Loucy (cell line): Measurements from ENCODE around the gene RAC3.

Experiments used
- H2AFZ ChIP-seq: fragments of 200-600 bp; sonication (generic); 2 replicates; pipeline ENCODE4 v1.6.0; 2016; ENCODE audit warnings: antibody characterized with exemption, mild to moderate bottlenecking, low read length, moderate library complexity
- H3F3A ChIP-seq: fragments of 200-600 bp; 2 replicates; pipeline ENCODE4 v1.6.0; 2016; ENCODE audit warnings: antibody characterized with exemption, low read depth, mild to moderate bottlenecking
- H3K27me3 ChIP-seq: fragments of 200-600 bp; sonication (generic); 2 replicates; pipeline ENCODE4 v1.6.1; 2014; ENCODE audit warnings: low read length, mild to moderate bottlenecking; ENCODE audit not compliant: insufficient read depth, poor library complexity, severe bottlenecking
- H3K36me3 ChIP-seq: fragments of 200-600 bp; sonication (generic); 2 replicates; pipeline ENCODE4 v1.6.1; 2016; ENCODE audit warnings: low read length; ENCODE audit not compliant: insufficient read depth
- H3K4me1 ChIP-seq: fragments of 200-600 bp; sonication (generic); 2 replicates; pipeline ENCODE4 v1.5.1; 2014; ENCODE audit warnings: low read length, mild to moderate bottlenecking; ENCODE audit not compliant: insufficient read depth, poor library complexity, severe bottlenecking
- H3K4me2 ChIP-seq: fragments of 200-600 bp; sonication (generic); 2 replicates; pipeline ENCODE4 v1.6.0; 2014; ENCODE audit warnings: antibody characterized with exemption, low read length, low read depth, mild to moderate bottlenecking; ENCODE audit not compliant: poor library complexity, severe bottlenecking
- H3K4me3 ChIP-seq: fragments of 200-600 bp; sonication (generic); 2 replicates; pipeline ENCODE4 v1.5.1; 2014; ENCODE audit warnings: low read length, mild to moderate bottlenecking, mixed read lengths; ENCODE audit not compliant: poor library complexity, severe bottlenecking
- H3K79me2 ChIP-seq: fragments of 200-600 bp; sonication (generic); 2 replicates; pipeline ENCODE4 v1.6.1; 2014; ENCODE audit warnings: low read length; ENCODE audit not compliant: insufficient read depth
- H3K9ac ChIP-seq: fragments of 200-600 bp; sonication (generic); 2 replicates; pipeline ENCODE4 v1.6.0; 2014; ENCODE audit warnings: mild to moderate bottlenecking, low read depth, low read length, moderate library complexity; ENCODE audit not compliant: poor library complexity, severe bottlenecking
- H3K9me2 ChIP-seq: fragments of 200-600 bp; sonication (generic); replicated peaks from 2 replicates; pipeline ENCODE4 v1.6.1; 2016; ENCODE audit warnings: low read depth, low read length, mixed read lengths
- H3K9me3 ChIP-seq: fragments of 200-600 bp; sonication (generic); 2 replicates; pipeline ENCODE4 v1.6.1; 2014; ENCODE audit warnings: mild to moderate bottlenecking, antibody characterized with exemption, low read length, low read depth; ENCODE audit not compliant: insufficient read depth
- H4K20me1 ChIP-seq: fragments of 200-600 bp; sonication (generic); 2 replicates; pipeline ENCODE4 v1.6.0; 2014; ENCODE audit warnings: antibody characterized with exemption, low read length, mild to moderate bottlenecking; ENCODE audit not compliant: insufficient read depth, poor library complexity, severe bottlenecking
- EZH2phosphoT487 ChIP-seq: fragments of 200-600 bp; IDR thresholded peaks from 2 replicates; pipeline ENCODE4 v1.6.1; 2018; ENCODE audit warnings: antibody characterized with exemption, mild to moderate bottlenecking, moderate library complexity, borderline replicate concordance
- TF ChIP-seq, protein P1 (sequence below): fragments of 200-600 bp; sonication (generic); conservative IDR thresholded peaks from 2 replicates; pipeline ENCODE4 v1.5.1; 2014; ENCODE audit warnings: mild to moderate bottlenecking, antibody characterized with exemption, low read length

The RAC3 gene

GRCh38 chr17:82080789-82081464 is 49.4 kb downstream of the RAC3 start:
- Histone ChIP-seq H3K9me2 (no peaks in the 10 kb centered on the region), H3K79me2 (no peaks in the 10 kb centered on the region), H3F3A (no peaks in the 10 kb centered on the region), H3K27me3 (no peaks in the 10 kb centered on the region), H2AFZ (no peak overlapping the region), H3K4me3 (no peak overlapping the region), H3K4me1 (no peaks in the 10 kb centered on the region), H3K4me2 (no peak overlapping the region), H4K20me1 (peaks cover 7% of the 10 kb centered on the region), H3K9me3 (no peaks in the 10 kb centered on the region), H3K9ac (no peak overlapping the region), H3K36me3 (peaks cover 72% of the 10 kb centered on the region; the same call in 1 of the 2 replicates)
- TF ChIP-seq, protein P1, sequence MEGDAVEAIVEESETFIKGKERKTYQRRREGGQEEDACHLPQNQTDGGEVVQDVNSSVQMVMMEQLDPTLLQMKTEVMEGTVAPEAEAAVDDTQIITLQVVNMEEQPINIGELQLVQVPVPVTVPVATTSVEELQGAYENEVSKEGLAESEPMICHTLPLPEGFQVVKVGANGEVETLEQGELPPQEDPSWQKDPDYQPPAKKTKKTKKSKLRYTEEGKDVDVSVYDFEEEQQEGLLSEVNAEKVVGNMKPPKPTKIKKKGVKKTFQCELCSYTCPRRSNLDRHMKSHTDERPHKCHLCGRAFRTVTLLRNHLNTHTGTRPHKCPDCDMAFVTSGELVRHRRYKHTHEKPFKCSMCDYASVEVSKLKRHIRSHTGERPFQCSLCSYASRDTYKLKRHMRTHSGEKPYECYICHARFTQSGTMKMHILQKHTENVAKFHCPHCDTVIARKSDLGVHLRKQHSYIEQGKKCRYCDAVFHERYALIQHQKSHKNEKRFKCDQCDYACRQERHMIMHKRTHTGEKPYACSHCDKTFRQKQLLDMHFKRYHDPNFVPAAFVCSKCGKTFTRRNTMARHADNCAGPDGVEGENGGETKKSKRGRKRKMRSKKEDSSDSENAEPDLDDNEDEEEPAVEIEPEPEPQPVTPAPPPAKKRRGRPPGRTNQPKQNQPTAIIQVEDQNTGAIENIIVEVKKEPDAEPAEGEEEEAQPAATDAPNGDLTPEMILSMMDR = no peak
- TF ChIP-seq EZH2phosphoT487 = no peak

DNA sequence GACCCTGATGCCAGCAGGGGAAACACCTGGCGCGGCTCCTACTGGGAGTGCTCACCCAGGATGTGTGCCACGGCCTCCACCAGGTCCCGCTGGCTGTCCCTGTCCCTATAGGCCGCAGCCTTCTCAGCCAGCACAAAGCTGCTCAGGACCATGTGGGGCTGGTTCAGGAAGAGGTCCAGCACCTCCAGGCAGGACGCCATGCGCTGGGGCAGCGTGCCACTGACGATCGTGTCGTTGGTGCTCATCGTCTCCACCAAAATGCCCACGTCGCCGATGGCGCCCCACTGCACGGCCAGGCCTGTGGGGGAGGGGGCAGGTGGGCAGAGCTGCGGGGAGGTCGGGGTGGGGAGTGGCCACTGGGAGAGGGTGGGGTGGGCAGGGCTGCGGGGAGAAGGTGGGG is 50.1 kb downstream of the RAC3 start:
- no peaks in the 10 kb centered on the region for H3K4me1 ChIP-seq
- H3K9me3 ChIP-seq = no peaks in the 10 kb centered on the region
- no peaks in the 10 kb centered on the region for H3K79me2 ChIP-seq
- peaks cover 78% of the 10 kb centered on the region; the same call in 1 of the 2 replicates for H3K36me3 ChIP-seq
- H2AFZ ChIP-seq = no peak overlapping the region
- TF ChIP-seq EZH2phosphoT487 = no peak
- TF ChIP-seq, protein P1 = no peak
- H3K27me3 ChIP-seq = no peaks in the 10 kb centered on the region
- no peak overlapping the region for H3K9ac ChIP-seq
- H3K4me2 ChIP-seq = no peak overlapping the region
- no peak overlapping the region for H3K4me3 ChIP-seq
- H4K20me1 ChIP-seq = peaks cover 9% of the 10 kb centered on the region
- H3F3A ChIP-seq = no peaks in the 10 kb centered on the region
- no peaks in the 10 kb centered on the region for H3K9me2 ChIP-seq

- no peaks in the 10 kb centered on the region for H3K79me2 ChIP-seq
- no peak for TF ChIP-seq EZH2phosphoT487
- TF ChIP-seq, protein P1 = no peak
These were observed 50.5 kb downstream of the RAC3 start for GRCh38 chr17:82081966-82082365.

More at GRCh38 chr17:82081966-82082365, 50.5 kb downstream of the RAC3 start:
- H3K36me3 ChIP-seq = peaks cover 82% of the 10 kb centered on the region; the same call in 1 of the 2 replicates
- H2AFZ ChIP-seq = no peak overlapping the region
- H3K27me3 ChIP-seq = no peaks in the 10 kb centered on the region
- no peaks in the 10 kb centered on the region for H3K9me3 ChIP-seq
- H3K4me2 ChIP-seq = no peak overlapping the region
- H3K4me1 ChIP-seq = no peaks in the 10 kb centered on the region
- no peak overlapping the region for H3K9ac ChIP-seq
- H4K20me1 ChIP-seq = peaks cover 9% of the 10 kb centered on the region
- H3K9me2 ChIP-seq = no peaks in the 10 kb centered on the region
- no peak overlapping the region for H3K4me3 ChIP-seq
- no peaks in the 10 kb centered on the region for H3F3A ChIP-seq
